A673 (cell line): Measurements from ENCODE around the gene VGLL2. TPM values are rescaled to one million over a fixed set of nuclear protein-coding genes. Genes with fewer than 3 reads are reported as not detected.

Experiments used
- BruUV-seq: library from RNA; stranded (reverse); fragments of 400-500 nt; replicated peaks from 2 replicates; lab custom pipeline; 2021; lab: Mats Ljungman, UMichigan
- CTCF ChIA-PET: fragments of 300-600 bp; sonication (Branson Sonifier 250); formaldehyde crosslinking; loops from one replicate; lab custom pipeline; 2022; ENCODE audit warnings: antibody characterized with exemption; lab: Charles Lee
- POLR2A ChIA-PET: fragments of 300-600 bp; sonication (Branson Sonifier 250); formaldehyde crosslinking; loops from one replicate; lab custom pipeline; 2022; ENCODE audit warnings: antibody characterized with exemption; ENCODE audit not compliant: low non-redundant PET; lab: Charles Lee
- DNase-seq: peaks from one replicate; pipeline ENCODE4 v3.0.0-alpha.2; 2015; ENCODE audit warnings: low spot score
- H3K27ac ChIP-seq: fragments of 200-600 bp; sonication (generic); 2 replicates; pipeline ENCODE4 v1.5.1; 2016; ENCODE audit warnings: mixed run types, low read depth, mild to moderate bottlenecking, mixed read lengths, antibody characterized with exemption, low read length; ENCODE audit not compliant: poor library complexity, severe bottlenecking
- H3K27me3 ChIP-seq: fragments of 200-600 bp; sonication (generic); replicated peaks from 2 replicates; pipeline ENCODE4 v1.6.1; 2017; ENCODE audit warnings: mixed run types, low read depth, mild to moderate bottlenecking, mixed read lengths, antibody characterized with exemption, low read length; ENCODE audit not compliant: insufficient read depth, poor library complexity
- H3K36me3 ChIP-seq: fragments of 200-600 bp; sonication (generic); 2 replicates; pipeline ENCODE4 v1.6.1; 2016; ENCODE audit warnings: mixed run types, mild to moderate bottlenecking, mixed read lengths, antibody characterized with exemption, low read length; ENCODE audit not compliant: insufficient read depth, poor library complexity, severe bottlenecking
- H3K4me1 ChIP-seq: fragments of 200-600 bp; sonication (generic); 2 replicates; pipeline ENCODE4 v1.6.1; 2017; ENCODE audit warnings: mixed run types, mild to moderate bottlenecking, mixed read lengths, antibody characterized with exemption, low read length; ENCODE audit not compliant: insufficient read depth, poor library complexity, severe bottlenecking
- H3K4me3 ChIP-seq: fragments of 200-600 bp; sonication (generic); 2 replicates; pipeline ENCODE4 v1.5.1; 2016; ENCODE audit warnings: low read depth, mixed run types, mild to moderate bottlenecking, mixed read lengths, low read length; ENCODE audit not compliant: poor library complexity, severe bottlenecking
- H3K9me3 ChIP-seq: fragments of 200-600 bp; sonication (generic); 2 replicates; pipeline ENCODE4 v1.6.1; 2016; ENCODE audit warnings: mixed run types, low read depth, mild to moderate bottlenecking, mixed read lengths, antibody characterized with exemption, low read length; ENCODE audit not compliant: poor library complexity, severe bottlenecking
- CTCF ChIP-seq: fragments of 300-800, 200-600 bp; sonication (generic); conservative IDR thresholded peaks from 2 replicates; pipeline ENCODE4 v1.5.1; 2017; ENCODE audit warnings: low read depth, mild to moderate bottlenecking, antibody characterized with exemption, low read length, moderate library complexity, mixed read lengths
- EZH2 ChIP-seq: fragments of 200-600 bp; sonication (generic); IDR thresholded peaks from 2 replicates; pipeline ENCODE4 v1.6.1; 2017; ENCODE audit warnings: borderline replicate concordance, low read depth, mild to moderate bottlenecking, mixed read lengths, antibody characterized with exemption, low read length; ENCODE audit not compliant: poor library complexity, severe bottlenecking
- intact Hi-C: fragments of 100-400 bp; cut with micrococcal nuclease; formaldehyde crosslinking; loops from one replicate; pipeline ENCODE4 v1.10.0; 2022; ENCODE audit not compliant: unreplicated experiment
- total RNA-seq: library from RNA; stranded (reverse); gene quantifications from 2 replicates; pipeline ENCODE4 v1.2.3, GENCODE V29; 2021

Gene VGLL2
- total RNA-seq, 1 experiment from 2014 or later, result not detected

GRCh38 chr6:117290173-117290846, 25.0 kb downstream of the VGLL2 start:
- Histone ChIP-seq H3K4me3 (no peak overlapping the region), H3K4me1 (no peaks in the 10 kb centered on the region), H3K27ac (no peak overlapping the region), H3K36me3 (no peaks in the 10 kb centered on the region), H3K27me3 (no peaks in the 10 kb centered on the region), H3K9me3 (no peaks in the 10 kb centered on the region)
- intact Hi-C loops, result no loop called here
- ChIA-PET POLR2A (no interaction called here), CTCF (no interaction called here)
- TF ChIP-seq CTCF, result no peak
- TF ChIP-seq EZH2, result no peak
- DNase-seq, result no peak
- BruUV-seq, result no TSS peak

- no peak overlapping the region for H3K4me3 ChIP-seq
- ChIA-PET POLR2A (no interaction called here), CTCF (no interaction called here)
- no peaks in the 10 kb centered on the region for H3K36me3 ChIP-seq
- no peak overlapping the region for H3K27ac ChIP-seq
- H3K9me3 ChIP-seq, result no peaks in the 10 kb centered on the region
- H3K4me1 ChIP-seq, result no peaks in the 10 kb centered on the region
- BruUV-seq, result no TSS peak
- H3K27me3 ChIP-seq, result no peaks in the 10 kb centered on the region
- no peak for TF ChIP-seq CTCF
- TF ChIP-seq EZH2, result no peak
- intact Hi-C loops, result no loop called here
- no peak for DNase-seq
Measured at GRCh38 chr6:117298941-117299340, 33.6 kb downstream of the VGLL2 start.

- intact Hi-C loops, result no loop called here
- no peaks in the 10 kb centered on the region for H3K4me1 ChIP-seq
Measured at GRCh38 chr6:117303323-117303722, 38.0 kb downstream of the VGLL2 start.

More at GRCh38 chr6:117303323-117303722, 38.0 kb downstream of the VGLL2 start:
- Histone ChIP-seq H3K36me3 (no peaks in the 10 kb centered on the region), H3K27ac (no peak overlapping the region), H3K4me3 (no peak overlapping the region), H3K27me3 (peaks cover 3% of the 10 kb centered on the region), H3K9me3 (no peaks in the 10 kb centered on the region)
- ChIA-PET POLR2A (interaction anchor here (0.6 kb wide), 1 partner anchor 1225 kb away, joined by 3 read pairs; no protein-coding TSS in a partner anchor), CTCF (no interaction called here)
- no peak for TF ChIP-seq CTCF
- no peak for TF ChIP-seq EZH2
- DNase-seq, result no peak
- BruUV-seq, result no TSS peak
